Central memory CD4-positive, alpha-beta T cell (primary cell): ENCODE results near the gene CMTM4.
"Not testable (repeated sequence)": the region's sequence is repeated elsewhere in the genome, so short reads cannot be mapped to it uniquely, and the experiment has no call there.

Experiments used
- DNase-seq: peaks from one replicate; pipeline ENCODE4 v3.0.0; 2022

The CMTM4 gene

DNA sequence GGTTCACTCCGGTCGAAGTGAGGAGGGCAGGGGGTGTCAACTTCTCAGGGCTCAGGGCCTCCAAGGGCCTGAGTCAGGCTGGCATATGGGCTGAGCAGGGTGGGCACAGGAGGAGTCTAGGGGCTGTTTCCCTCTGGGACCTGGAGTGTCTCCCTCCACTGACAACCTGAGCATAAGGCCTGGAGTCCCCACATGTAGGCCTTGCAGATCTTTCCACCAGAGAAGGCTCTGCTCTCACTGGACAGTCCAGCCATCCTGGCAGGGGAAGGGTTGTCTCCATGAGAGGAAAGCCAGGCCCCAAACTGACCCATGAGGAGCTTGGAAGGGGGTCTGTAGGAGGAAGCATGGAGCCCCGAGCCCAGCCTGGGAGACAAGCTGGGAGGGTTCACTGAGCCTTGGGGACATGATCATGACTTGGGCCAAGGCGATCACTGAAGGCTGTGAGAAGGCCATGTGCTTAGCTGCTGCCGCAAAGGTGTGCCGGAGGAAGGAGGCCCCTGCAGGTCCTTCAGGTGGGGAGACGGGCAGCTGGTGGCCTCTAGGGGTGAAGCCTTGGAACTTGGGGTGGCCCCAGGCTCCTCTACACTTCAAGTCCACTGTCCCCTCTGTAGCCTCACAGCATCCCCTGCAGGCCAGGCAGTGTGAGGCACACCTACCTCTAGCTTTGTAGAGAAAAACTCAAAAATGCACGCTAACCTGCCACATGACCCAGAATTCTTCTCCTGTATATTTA lies 107.4 kb downstream of the CMTM4 start:
- peak; percentile 64 for DNase-seq

DNA sequence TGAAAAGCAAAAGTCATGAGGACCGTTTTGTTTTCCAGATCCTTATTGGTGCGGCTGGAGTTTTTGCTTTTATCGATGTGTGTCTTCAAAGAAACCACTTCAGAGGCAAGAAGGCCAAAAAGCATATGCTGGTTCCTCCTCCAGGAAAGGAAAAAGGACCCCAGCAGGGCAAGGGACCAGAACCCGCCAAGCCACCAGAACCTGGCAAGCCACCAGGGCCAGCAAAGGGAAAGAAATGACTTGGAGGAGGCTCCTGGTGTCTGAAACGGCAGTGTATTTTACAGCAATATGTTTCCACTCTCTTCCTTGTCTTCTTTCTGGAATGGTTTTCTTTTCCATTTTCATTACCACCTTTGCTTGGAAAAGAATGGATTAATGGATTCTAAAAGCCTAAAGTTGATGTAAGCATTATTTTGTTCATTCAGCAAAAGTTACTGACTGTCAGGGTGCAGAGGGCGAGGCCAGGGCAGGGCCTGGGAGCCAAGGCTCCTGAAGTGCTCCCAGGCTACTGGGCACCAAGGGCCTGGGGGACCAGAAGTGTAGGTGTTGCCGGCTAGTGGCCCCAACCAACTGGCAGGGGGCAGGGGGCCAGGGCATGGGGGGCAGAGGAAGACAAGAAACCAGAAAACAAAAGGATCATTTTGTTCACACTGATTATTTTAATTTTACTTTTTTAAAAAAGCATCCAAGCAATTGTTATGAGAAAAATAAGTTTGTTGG lies 108.5 kb downstream of the CMTM4 start:
- no peak for DNase-seq

DNA sequence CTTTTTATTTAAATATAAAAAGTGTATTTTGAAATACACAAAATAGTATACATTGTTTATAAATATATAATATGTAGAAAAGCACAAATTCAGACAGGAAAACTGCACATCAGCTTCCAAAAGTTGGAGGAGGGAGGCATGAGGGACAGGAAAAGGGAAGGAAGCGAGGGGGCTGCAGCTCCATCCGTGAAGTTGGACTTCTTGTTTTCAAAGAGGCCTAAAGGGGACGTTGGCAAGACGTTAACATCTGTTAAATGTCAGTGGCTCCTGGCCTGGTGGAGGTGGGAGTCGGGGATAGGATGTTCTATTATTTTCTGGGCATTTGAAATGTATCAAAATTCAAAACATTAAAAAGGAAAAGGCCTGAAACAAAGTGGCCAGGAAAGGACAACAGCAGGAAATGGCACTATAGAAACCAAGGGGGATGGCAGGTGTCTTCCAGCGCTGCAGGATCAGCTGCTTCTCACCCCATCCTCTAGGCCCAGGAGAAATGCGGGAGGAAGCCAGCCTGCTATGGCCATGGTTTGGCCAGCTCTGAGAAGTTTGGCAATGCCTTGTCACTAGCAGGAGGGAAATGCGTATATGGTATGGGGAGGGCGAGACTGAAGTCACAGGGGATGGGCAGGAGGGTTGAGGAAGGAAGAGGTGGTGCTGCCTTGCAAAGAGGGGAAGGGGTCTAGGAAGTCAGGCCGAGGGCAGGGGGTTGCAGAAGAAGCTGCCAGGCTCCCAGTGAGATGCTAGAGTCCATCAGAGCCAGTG lies 110.9 kb downstream of the CMTM4 start:
- no peak for DNase-seq

DNA sequence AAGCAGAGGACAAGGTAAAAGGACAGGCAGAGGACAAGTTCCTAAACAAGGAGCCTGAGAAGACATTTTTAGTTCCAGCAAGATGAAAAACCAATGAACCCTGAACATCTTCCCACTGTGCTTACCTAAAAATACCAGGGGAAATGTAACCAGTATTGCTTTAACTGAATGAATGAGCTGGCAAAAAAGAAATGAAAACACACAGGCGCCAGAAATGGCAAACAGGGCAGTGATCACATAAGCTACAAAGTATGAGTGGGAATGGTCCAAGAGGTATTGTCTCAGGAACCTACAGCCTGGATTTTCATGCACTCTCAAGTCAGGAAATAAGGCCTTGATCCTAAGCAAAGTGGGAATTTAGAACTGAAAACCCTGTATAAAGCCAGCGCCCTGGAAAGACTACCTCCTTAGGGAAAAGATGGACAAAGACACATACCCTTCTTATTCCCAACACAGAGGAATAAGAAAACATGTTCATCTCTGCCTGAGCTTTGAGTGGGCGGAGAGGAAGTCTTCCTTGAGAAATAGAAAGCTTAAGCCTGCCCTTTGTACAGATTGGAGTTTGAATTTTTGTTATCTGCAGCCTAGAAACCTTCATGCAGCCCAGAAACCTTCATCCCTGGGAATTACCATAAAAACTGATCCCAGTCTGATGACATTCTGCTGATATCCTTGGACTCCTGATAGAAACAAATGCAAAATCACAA lies 115.1 kb downstream of the CMTM4 start:
- no peak for DNase-seq

DNA sequence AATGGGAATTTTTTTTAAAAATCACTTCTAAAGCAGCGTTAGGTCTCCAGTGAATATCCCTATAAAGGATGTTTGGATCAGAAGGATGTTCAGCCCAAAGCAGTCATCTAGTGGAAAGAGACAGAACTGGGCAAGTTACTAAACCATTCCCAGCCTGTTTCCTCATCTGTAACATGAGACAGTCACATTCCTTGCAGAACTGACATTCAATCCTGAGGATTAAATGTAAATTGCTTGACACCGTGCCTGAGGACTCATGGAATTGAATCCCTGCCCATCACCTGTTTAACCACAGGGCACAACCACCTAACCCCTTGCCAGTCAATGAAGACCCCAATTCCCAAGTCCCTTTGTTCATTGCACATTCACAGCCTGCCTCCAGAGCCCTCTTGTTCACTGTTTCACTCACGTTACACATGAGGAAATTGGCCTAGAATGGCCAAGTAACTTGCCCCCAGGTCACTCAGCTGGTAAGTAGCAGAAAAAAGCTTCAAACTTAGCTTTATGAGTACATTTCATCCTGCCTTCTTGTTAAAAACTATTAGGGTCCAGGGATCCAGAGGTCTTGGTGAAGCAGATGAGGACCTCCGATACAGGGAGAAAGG lies 115.8 kb downstream of the CMTM4 start:
- no peak for DNase-seq

DNA sequence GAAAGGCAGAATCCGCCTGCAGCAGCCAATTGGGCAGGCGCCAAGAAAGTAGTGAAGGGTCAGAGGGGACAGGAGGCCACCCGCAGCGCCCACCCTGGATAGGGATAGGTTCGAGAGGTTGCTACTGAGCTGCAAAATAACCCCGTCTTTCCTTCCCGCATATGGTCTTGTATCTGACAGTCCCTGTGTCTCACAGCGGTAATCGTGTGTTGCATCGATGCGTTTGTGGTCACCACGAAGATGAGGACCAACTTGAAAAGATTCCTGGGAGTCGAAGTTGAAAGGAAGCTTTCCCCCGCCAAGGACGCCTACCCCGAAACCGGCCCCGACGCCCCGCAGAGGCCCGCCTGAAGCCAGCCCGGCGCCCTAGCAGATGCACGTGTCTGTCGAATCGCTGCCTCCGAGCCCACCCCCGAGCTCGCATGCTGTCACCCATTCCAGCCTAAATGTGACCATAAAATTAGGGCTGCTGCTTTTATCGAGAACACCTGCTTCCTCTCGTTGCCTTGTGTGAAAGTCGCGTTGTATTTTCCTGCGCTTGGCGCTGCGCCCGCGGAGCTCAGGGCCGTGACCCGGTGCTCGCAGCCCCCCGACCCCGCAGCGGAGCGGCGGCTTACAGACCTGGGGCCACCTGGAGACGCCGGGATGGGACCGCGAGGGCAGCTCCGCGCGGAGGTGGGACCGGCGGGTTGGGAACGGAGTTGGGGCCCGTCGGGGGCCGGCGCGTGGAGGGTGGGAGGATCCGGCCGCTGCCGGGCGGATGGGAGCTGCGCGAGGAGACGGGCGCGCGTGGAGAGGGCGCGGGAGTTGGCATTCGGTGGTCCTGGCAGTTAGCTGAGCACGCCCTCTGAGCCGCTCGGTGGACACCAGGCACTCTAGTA lies 117.7 kb downstream of the CMTM4 start, which contains the start of gene CMTM2:
Gene CMTM2 (plus strand): TSS at position 813 of the 881 bp plus-strand sequence. CDS start 145 bp downstream, outside the sequence.
- no peak for DNase-seq

DNA sequence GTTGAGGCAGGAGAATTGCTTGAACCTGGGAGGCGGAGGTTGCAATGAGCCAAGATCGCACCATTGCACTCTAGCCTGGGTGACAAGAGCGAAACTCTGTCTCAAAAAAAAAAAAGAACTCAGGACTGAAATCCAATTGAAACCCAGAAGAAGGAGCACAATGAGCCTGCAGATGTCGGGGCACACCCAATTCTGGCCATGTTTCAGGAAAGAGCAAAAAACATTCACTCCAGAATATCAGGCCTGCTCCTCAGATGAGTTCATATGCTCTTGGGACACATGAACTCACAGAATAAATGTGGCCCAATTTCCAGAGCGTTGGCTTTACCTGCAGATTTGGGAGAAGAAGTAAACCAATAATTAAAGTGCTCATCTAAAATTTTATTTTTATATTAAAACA lies 120.2 kb downstream of the CMTM4 start:
- no peak for DNase-seq

DNA sequence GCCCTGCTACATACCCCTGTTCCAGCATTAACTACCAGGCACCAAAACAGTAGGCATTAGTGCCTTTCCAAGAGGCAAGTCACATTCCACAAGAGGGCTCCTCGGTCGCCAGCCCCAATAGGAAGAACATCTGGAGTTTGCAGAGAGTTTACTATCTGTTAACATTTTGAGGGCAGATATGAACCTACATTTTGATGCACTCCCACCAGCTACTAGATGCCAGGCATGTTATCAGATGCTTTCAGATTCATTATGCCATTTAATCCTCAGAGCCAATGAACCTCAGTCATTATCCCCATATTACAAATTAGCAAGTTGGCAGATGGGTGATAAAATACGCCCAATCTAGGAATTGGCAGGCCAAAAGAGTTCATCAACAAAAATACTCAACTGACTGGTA lies 121.5 kb downstream of the CMTM4 start:
- DNase-seq: no peak

DNA sequence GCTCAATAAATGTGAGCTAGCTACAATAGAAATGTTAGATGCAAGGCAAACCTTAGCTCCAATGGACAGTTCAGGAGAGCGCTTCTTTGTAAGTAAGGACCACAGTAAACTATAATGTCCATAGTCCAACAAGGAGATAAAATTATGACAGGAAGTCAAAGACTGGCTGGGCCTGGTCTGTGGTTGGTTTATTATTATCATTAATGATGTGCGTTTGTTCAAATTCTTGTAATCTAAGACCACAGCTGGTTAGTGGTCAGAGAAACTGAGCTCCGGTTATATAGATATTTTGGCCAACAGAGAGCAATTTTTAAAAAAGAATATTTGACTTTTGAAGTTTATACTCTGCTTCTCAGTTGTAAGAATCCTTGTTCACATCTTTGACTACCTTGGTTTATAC lies 122.0 kb downstream of the CMTM4 start:
- DNase-seq: no peak

DNA sequence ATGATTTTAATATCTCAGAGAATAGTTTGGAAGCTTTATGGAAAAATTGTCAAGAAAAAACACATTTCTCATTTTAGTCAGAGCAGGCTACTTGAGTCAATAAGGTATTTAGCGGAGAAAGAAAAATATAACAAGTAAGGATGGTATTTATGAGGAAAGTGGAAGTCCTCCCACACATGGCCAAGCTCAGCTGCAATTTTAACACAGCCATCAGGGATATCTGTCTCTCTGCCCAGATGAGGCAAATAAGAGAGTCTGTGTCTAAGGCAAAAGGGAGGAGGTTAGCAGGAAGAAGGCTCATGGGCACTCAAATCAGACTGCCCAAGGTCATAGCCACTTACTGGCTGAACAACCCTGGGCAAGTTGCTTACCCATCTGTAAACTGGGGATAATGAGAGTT lies 122.5 kb downstream of the CMTM4 start:
- DNase-seq: no peak

DNA sequence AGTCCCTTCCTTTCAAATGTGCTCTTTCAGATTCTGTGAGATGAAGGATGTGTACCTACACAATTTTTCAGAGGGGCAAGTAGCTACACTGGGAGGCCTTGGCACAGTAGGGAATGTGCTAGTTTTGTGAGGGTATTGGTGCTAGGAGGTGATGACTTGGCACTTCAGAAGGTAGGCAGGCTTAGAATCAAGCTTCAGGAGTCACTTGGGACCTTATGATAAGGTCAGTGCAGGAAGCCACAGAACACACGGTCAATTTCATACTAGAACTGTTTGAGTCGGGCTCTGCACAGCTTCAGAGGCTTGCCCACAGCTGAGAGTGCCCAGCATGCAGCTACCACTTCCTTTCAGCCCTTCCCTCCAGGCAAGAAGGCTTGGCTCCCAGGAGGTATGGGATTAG lies 124.2 kb downstream of the CMTM4 start:
- no peak for DNase-seq

DNA sequence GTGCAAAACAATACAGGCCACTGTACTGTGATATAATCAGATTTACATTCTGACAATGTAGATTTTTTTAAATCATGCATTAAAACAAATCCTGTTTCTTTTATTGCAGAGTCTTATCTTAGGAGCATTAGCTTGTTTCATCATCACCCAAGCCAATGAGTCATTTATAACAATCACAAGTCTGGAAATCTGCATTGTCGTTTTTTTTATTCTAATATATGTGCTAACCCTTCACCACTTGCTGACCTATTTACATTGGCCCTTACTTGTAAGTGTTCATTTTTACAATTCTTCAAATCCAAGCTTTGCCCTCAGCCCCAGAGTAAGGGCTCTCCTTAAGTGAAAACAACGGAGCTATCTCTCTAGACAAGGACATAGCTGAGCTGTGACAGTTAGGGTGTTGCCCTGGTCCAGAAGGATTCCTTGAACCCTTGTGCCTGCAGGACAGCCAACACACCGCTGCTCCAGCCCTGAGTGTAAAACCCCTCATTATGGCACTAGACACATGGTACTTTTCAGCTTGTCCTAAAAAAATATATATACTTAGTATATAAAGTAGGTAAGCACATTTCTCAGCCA lies 126.6 kb downstream of the CMTM4 start:
- no peak for DNase-seq

DNA sequence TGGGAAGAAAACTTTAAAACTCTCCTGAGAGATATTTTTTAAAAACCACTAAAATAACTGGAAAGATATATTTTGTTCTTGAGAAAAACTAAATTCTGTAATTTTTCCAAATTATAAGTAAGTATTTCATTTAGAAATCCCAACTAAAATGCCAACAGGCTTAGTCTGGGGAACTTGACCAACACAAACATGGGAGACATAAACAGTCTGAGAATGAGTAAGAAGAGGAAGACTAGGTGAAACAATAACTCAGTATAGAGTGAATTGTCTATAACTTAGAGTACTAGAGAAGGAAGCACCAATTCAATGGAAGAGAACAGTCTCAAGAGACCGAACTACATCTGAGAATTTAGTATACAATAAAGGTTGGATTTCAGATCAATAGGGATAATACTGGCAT lies 127.4 kb downstream of the CMTM4 start:
- DNase-seq: no peak

DNA sequence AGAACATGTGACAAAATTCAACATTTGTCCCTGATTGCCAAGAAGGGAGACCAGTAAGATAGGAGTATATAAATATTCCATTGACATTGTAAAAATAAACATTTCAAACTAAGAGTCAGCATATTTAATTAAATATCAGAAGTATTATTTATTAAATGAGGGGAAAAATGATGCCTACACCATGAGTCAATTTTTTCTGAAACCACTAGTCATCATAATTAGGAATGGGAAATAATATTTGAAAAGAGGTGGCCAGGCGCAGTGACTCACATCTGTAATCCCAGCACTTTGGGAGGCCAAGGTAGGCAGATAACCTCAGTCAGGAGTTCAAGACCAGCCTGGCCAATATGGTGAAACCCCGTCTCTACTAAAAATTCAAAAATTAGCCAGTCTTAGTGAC lies 128.2 kb downstream of the CMTM4 start:
- no peak for DNase-seq

DNA sequence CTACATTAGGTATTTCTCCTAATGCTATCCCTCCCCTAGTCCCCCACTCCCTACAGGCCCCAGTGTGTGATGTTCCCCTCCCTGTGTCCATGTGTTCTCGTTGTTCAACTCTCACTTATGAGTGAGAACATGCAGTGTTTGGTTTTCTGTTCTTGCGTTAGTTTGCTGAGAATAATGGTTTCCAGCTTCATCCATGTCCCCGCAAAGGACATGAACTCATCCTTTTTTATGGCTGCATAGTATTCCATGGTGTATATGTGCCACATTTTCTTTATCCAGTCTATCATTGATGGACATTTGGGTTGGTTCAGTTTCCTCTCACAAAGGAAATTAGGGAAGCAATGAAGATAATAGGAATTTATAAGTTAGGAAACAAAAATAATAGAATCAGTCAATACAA lies 129.3 kb downstream of the CMTM4 start:
- DNase-seq: not testable (repeated sequence)

DNA sequence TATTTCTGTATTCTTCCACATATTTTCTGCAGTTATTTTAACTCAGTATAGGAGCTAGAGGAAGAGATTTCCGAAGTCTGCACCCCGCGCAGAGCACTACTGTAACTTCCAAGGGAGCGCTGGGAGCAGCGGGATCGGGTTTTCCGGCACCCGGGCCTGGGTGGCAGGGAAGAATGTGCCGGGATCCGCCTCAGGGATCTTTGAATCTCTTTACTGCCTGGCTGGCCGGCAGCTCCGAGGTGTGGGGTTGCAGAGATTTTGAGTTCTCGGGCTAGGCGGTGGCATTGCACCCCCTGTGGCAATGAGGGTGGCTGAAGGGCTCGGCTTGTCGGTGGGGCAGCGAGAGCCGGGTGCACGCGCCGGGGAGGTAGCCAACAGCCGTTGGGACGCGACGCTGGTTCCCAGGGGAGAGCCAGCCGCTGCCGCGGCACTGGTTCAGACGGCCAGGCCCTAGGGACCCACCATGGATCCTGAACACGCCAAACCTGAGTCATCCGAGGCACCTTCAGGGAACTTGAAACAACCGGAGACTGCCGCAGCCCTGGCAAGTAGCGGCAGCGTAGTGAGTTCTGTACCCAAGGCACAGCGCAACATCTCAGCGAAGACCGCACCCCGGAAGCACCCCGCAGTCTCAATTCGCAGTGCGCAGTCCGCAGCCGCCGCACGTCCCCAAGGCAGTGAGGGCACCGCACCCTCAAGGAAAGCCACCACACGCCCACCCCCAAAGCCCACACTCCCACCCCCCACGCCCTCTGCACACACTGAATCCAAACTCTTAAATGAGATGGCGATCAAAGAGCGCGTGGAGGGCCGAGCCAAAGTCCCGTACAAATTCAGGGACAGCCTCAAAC lies 130.3 kb downstream of the CMTM4 start, which contains the start of gene CMTM1:
Gene CMTM1 (plus strand): TSS at position 389 of the 851 bp plus-strand sequence. CDS start 75 bp downstream, at position 464.
- DNase-seq: no peak
